NT2/D1 (cell line): ENCODE results near the gene TUFT1.

Source experiments
- YY1 ChIP-seq: IDR thresholded peaks from 2 replicates; pipeline ENCODE4 v1.6.1; 2011; ENCODE audit not compliant: insufficient read length, insufficient read depth
- ZNF274 ChIP-seq: IDR thresholded peaks from 2 replicates; pipeline ENCODE4 v1.6.1; 2011; ENCODE audit warnings: mild to moderate bottlenecking, low read depth, low read length

- no peak for TF ChIP-seq ZNF274
- no peak for TF ChIP-seq YY1
These were observed 47.1 kb upstream of the TUFT1 start for GRCh38 chr1:151493042-151493441.
